ENCODE data around the gene TRIOBP. TPM values are rescaled to one million over a fixed set of nuclear protein-coding genes. Genes with fewer than 3 reads are reported as not detected.
"Not testable (repeated sequence)": the region's sequence is repeated elsewhere in the genome, so short reads cannot be mapped to it uniquely, and the experiment has no call there.

The TRIOBP gene
- total RNA-seq, 1 experiment from 2014 or later: 45.7 TPM

- Mint-ChIP-seq H3K9me3 (ENCODE audit: unreplicated experiment) (no peaks in the 10 kb centered on the region), H3K27me3 (ENCODE audit: insufficient read depth, unreplicated experiment) (no peaks in the 10 kb centered on the region), H3K36me3 (ENCODE audit: insufficient read depth, unreplicated experiment) (no peaks in the 10 kb centered on the region), H3K4me3 (ENCODE audit: unreplicated experiment) (no peak overlapping the region), H3K27ac (ENCODE audit: low read depth, unreplicated experiment) (no peak overlapping the region), H3K4me1 (ENCODE audit: insufficient read depth, unreplicated experiment) (no peaks in the 10 kb centered on the region)
- BruUV-seq (replicated peaks): no TSS peak
- no peak for DNase-seq (ENCODE audit: unreplicated experiment)
- ChIA-PET POLR2A (interaction anchor here (1.2 kb wide), 1 partner anchor 8 kb away, joined by 6 read pairs; the partner anchor contains the start of gene PDXP), CTCF (interaction anchor here (1.2 kb wide), 1 partner anchor 18 kb away, joined by 5 read pairs; no protein-coding TSS in a partner anchor)
- intact Hi-C loops (cut with micrococcal nuclease): no loop called here
- TF ChIP-seq, protein P1, sequence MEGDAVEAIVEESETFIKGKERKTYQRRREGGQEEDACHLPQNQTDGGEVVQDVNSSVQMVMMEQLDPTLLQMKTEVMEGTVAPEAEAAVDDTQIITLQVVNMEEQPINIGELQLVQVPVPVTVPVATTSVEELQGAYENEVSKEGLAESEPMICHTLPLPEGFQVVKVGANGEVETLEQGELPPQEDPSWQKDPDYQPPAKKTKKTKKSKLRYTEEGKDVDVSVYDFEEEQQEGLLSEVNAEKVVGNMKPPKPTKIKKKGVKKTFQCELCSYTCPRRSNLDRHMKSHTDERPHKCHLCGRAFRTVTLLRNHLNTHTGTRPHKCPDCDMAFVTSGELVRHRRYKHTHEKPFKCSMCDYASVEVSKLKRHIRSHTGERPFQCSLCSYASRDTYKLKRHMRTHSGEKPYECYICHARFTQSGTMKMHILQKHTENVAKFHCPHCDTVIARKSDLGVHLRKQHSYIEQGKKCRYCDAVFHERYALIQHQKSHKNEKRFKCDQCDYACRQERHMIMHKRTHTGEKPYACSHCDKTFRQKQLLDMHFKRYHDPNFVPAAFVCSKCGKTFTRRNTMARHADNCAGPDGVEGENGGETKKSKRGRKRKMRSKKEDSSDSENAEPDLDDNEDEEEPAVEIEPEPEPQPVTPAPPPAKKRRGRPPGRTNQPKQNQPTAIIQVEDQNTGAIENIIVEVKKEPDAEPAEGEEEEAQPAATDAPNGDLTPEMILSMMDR (IDR thresholded peaks at IDR 0.05; ENCODE audit: unreplicated experiment): no peak
These were observed 46.2 kb upstream of the TRIOBP start for GRCh38 chr22:37650463-37651136.

- no peak overlapping the region for H3K4me3 Mint-ChIP-seq (ENCODE audit: unreplicated experiment)
- no peak for DNase-seq (ENCODE audit: unreplicated experiment)
- ChIA-PET POLR2A (no interaction called here), CTCF (interaction anchor here (0.7 to 2.5 kb wide), 3 partner anchors 11 to 26 kb away, joined by 3 to 7 read pairs (median 3); no protein-coding TSS in a partner anchor)
- H3K27ac Mint-ChIP-seq (ENCODE audit: low read depth, unreplicated experiment): no peak overlapping the region
- TF ChIP-seq, protein P1 (IDR thresholded peaks at IDR 0.05; ENCODE audit: unreplicated experiment): no peak
- H3K4me1 Mint-ChIP-seq (ENCODE audit: insufficient read depth, unreplicated experiment): peaks cover 14% of the 10 kb centered on the region
- BruUV-seq (replicated peaks): no TSS peak
- H3K27me3 Mint-ChIP-seq (ENCODE audit: insufficient read depth, unreplicated experiment): no peaks in the 10 kb centered on the region
- no peaks in the 10 kb centered on the region for H3K9me3 Mint-ChIP-seq (ENCODE audit: unreplicated experiment)
- peaks cover 6% of the 10 kb centered on the region for H3K36me3 Mint-ChIP-seq (ENCODE audit: insufficient read depth, unreplicated experiment)
- intact Hi-C loops (cut with micrococcal nuclease): no loop called here
These were observed 42.1 kb upstream of the TRIOBP start for GRCh38 chr22:37654563-37655251.

DNA sequence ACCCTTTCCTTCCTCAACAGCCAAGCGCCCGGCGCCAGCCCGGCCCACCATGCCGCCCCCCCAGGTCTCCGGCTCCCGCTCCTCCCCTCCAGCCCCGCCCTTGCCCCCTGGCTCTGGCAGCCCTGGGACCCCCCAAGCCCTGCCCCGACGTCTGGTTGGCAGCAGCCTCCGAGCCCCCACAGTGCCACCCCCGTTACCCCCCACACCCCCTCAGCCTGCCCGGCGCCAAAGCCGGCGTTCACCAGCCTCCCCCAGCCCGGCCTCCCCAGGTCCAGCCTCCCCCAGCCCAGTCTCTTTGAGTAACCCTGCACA is 41.6 kb upstream of the TRIOBP start:
- Mint-ChIP-seq H3K36me3 (ENCODE audit: insufficient read depth, unreplicated experiment) (peaks cover 6% of the 10 kb centered on the region), H3K4me1 (ENCODE audit: insufficient read depth, unreplicated experiment) (peaks cover 16% of the 10 kb centered on the region), H3K27me3 (ENCODE audit: insufficient read depth, unreplicated experiment) (no peaks in the 10 kb centered on the region), H3K9me3 (ENCODE audit: unreplicated experiment) (no peaks in the 10 kb centered on the region), H3K4me3 (ENCODE audit: unreplicated experiment) (no peak overlapping the region), H3K27ac (ENCODE audit: low read depth, unreplicated experiment) (no peak overlapping the region)
- no TSS peak for BruUV-seq (replicated peaks)
- no peak for DNase-seq (ENCODE audit: unreplicated experiment)
- POLR2A ChIA-PET: no interaction called here
- CTCF ChIA-PET: interaction anchor here (1.1 to 2.5 kb wide), 2 partner anchors 11 to 26 kb away, joined by 3 to 7 read pairs; no protein-coding TSS in a partner anchor
- TF ChIP-seq, protein P1 (IDR thresholded peaks at IDR 0.05; ENCODE audit: unreplicated experiment): no peak
- intact Hi-C loops (cut with micrococcal nuclease): no loop called here

GRCh38 chr22:37656583-37656982 is 40.3 kb upstream of the TRIOBP start:
- H3K27me3 Mint-ChIP-seq (ENCODE audit: insufficient read depth, unreplicated experiment); H3K27ac Mint-ChIP-seq (ENCODE audit: low read depth, unreplicated experiment); H3K36me3 Mint-ChIP-seq (ENCODE audit: insufficient read depth, unreplicated experiment); H3K4me3 Mint-ChIP-seq (ENCODE audit: unreplicated experiment); BruUV-seq (replicated peaks); intact Hi-C loops (cut with micrococcal nuclease); H3K9me3 Mint-ChIP-seq (ENCODE audit: unreplicated experiment); DNase-seq (ENCODE audit: unreplicated experiment): not testable (repeated sequence)
- CTCF ChIA-PET: interaction anchor here (0.6 to 2.5 kb wide), 3 partner anchors 13 to 229 kb away, joined by 4 to 44 read pairs (median 7); no protein-coding TSS in a partner anchor
- POLR2A ChIA-PET: interaction anchor here (1.1 to 3.1 kb wide), 3 partner anchors 30 to 151 kb away, joined by 3 to 13 read pairs (median 6); partner anchors contain the start of genes GCAT and NOL12
- H3K4me1 Mint-ChIP-seq (ENCODE audit: insufficient read depth, unreplicated experiment): peaks cover 22% of the 10 kb centered on the region

All from MCF 10A (cell line).